Choroid plexus epithelial cell (primary cell): ENCODE measurements around the gene SLC8A3.
A peak's percentile ranks its signal among the peaks of the same experiment; 100 is the strongest.

ENCODE experiments used
- DNase-seq: peaks from one replicate; pipeline ENCODE4 v3.0.0-alpha.2; 2010; ENCODE audit warnings: low read depth
- H3K4me3 ChIP-seq: 2 replicates; pipeline ENCODE4 v1.5.1; 2011; ENCODE audit warnings: low read depth, mild to moderate bottlenecking, control low read depth, low read length, moderate library complexity
- CTCF ChIP-seq: conservative IDR thresholded peaks from 2 replicates; pipeline ENCODE4 v1.5.1; 2011; ENCODE audit warnings: low read depth, mild to moderate bottlenecking, control low read depth, inconsistent platforms, low read length, moderate library complexity

The SLC8A3 gene

DNA sequence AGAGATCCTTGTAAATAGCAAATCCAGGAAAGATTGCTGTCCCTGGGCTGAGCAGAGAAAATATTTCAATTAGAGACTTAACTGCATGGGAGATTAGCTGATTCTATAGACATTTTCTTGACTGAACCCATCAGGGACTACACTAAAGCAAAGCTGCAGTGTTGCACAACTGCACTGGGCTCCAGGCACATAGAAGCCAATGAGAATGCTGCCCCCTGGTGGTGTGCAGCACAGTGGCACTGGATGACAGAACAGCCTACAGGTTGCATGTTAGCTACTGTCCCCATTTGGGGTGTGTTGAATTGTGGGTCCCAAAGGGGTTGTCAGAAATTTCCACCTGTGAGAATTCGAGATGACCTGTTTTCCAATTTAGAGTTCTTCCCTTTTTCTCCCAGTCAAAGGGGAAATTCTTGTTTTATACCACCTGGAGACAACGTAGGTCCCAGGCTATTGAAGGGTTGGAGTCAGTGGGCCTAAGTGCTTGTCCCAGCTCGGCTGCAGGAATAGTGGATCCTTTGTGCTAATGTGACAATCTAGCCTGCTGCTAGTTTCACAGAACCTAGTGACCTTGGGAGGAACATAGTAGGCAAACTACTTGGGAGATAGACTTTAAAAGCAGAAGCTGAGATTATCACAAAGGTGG is 114.7 kb downstream of the SLC8A3 start:
- peak; percentile 89 for DNase-seq
- peak; percentile 97 for TF ChIP-seq CTCF

GRCh38 chr14:70069186-70069585 is 119.6 kb downstream of the SLC8A3 start:
- no peak for TF ChIP-seq CTCF
- H3K4me3 ChIP-seq, result no peak overlapping the region
- DNase-seq, result no peak

More for the DNA sequence above, 114.7 kb downstream of the SLC8A3 start:
- H3K4me3 ChIP-seq, result no peak overlapping the region

GRCh38 chr14:70067810-70068209 is 120.9 kb downstream of the SLC8A3 start:
- no peak for TF ChIP-seq CTCF
- H3K4me3 ChIP-seq, result no peak overlapping the region
- DNase-seq, result no peak

DNA sequence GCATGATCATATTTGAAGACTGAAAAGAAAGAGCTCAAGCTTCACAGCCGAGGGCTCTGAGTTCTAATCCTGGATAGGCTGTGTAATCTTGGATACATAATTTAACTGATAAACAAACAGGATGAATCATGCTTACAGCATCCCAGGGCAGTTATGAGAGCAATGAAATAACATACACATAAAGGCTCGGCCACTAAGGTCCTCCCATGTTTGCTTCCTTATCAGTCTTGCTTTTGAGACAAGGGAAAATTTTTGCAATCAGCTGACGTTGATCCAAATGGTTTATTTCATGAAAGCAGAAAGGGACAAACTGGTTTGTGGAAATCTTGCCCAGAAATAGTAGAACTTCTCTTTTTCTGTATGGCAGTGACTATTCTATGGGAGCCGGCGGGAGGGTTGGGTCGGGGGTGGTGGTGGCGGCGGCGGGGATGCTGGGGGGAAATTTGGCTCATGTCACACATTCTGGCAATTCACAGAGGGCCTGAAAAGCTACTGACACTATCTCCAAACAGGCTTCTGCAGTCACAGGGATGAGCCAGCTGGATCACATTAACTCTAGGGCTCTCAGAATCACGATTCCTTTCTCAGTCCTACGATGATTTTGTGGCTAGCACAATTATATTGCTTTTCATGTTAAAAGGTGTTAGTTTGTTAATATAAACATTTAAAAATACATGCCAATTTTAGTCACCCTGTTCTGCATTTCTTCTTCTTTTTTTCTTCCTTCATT is 124.5 kb downstream of the SLC8A3 start:
- no peak for TF ChIP-seq CTCF
- peak; percentile 10 for DNase-seq
- H3K4me3 ChIP-seq, result no peak overlapping the region

DNA sequence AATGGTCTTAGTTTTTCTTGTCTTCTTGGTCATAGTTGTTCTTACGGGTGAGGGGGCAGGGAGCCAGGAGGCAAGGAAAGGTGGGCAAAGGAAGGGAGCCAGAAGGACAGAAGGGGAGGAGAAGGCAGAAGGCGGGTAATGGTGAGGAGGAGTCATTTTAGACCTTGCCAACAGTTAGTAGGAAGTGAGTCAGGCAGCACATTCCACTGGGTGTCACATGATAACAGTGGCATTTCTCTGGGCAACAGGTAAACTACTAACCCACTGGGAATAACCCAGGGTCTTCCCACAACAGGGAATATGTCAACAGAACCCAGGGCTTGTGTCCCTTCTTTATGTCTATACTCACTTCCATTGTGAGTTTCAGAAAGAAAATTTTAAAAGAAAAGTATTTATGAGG is 127.6 kb downstream of the SLC8A3 start:
- DNase-seq, result peak; percentile 9
- H3K4me3 ChIP-seq, result no peak overlapping the region
- TF ChIP-seq CTCF, result no peak

DNA sequence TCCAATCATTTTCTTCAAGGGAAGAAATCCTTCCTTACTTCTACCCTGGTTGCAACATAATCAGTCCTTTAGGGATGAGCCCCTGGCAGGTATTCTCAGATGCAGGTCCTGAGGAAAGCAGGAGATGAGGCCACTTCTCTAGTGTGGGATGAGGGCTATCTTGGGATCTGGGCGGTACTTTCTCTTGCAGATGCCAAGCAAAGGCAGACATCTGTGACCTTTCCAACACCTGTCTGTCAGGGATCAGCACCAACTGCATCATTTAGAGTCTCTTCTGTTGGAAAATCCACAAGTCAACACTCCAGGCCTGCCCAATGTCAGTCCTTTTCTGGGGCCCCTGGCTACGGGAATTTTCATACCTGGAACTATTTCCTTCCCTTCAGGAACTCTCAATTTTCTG is 129.2 kb downstream of the SLC8A3 start:
- no peak for DNase-seq
- no peak for TF ChIP-seq CTCF
- no peak overlapping the region for H3K4me3 ChIP-seq

GRCh38 chr14:70057519-70058136 is 131.1 kb downstream of the SLC8A3 start:
- no peak overlapping the region for H3K4me3 ChIP-seq
- no peak for TF ChIP-seq CTCF
- DNase-seq, result no peak
